MM.1S (cell line): ENCODE results near the gene ITGB2.

Experiments
- DNase-seq: peaks from one replicate; pipeline ENCODE4 v3.0.0-alpha.2; 2015
- H2AFZ ChIP-seq: fragments of 300-600 bp; sonication (generic); 2 replicates; pipeline ENCODE4 v1.6.0; 2016; ENCODE audit warnings: antibody characterized with exemption, low read length
- H3F3A ChIP-seq: fragments of 300-600 bp; sonication (generic); 2 replicates; pipeline ENCODE4 v1.6.1; 2016; ENCODE audit warnings: mild to moderate bottlenecking, antibody characterized with exemption, low read length, moderate library complexity, mixed read lengths; ENCODE audit not compliant: insufficient read depth
- H3K27ac ChIP-seq: fragments of 300-600 bp; sonication (generic); 2 replicates; pipeline ENCODE4 v1.5.1; 2016; ENCODE audit warnings: mild to moderate bottlenecking, low read length
- H3K27me3 ChIP-seq: fragments of 300-600 bp; sonication (generic); replicated peaks from 2 replicates; pipeline ENCODE4 v1.6.0; 2016; ENCODE audit warnings: low read length; ENCODE audit not compliant: insufficient read depth
- H3K36me3 ChIP-seq: fragments of 300-600 bp; sonication (generic); replicated peaks from 2 replicates; pipeline ENCODE4 v1.6.1; 2016; ENCODE audit warnings: mild to moderate bottlenecking, low read length, mixed read lengths; ENCODE audit not compliant: insufficient read depth
- H3K4me1 ChIP-seq: fragments of 300-600 bp; sonication (generic); 2 replicates; pipeline ENCODE4 v1.6.1; 2016; ENCODE audit warnings: low read length, mixed read lengths
- H3K4me2 ChIP-seq: fragments of 300-600 bp; sonication (generic); 2 replicates; pipeline ENCODE4 v1.6.0; 2016; ENCODE audit warnings: low read depth, low read length
- H3K4me3 ChIP-seq: fragments of 300-600 bp; sonication (generic); 2 replicates; pipeline ENCODE4 v1.5.1; 2016; ENCODE audit warnings: low read length, mixed read lengths
- H3K79me2 ChIP-seq: fragments of 300-600 bp; sonication (generic); 2 replicates; pipeline ENCODE4 v1.6.1; 2016; ENCODE audit warnings: mixed run types, low read length, mixed read lengths
- H3K9ac ChIP-seq: fragments of 300-600 bp; sonication (generic); 2 replicates; pipeline ENCODE4 v1.6.1; 2016; ENCODE audit warnings: low read length, mixed read lengths
- H3K9me2 ChIP-seq: fragments of 300-600 bp; sonication (generic); replicated peaks from 2 replicates; pipeline ENCODE4 v1.6.1; 2016; ENCODE audit warnings: mild to moderate bottlenecking, low read length, mixed read lengths; ENCODE audit not compliant: insufficient read depth
- H3K9me3 ChIP-seq: fragments of 300-600 bp; sonication (generic); replicated peaks from 2 replicates; pipeline ENCODE4 v1.6.1; 2016; ENCODE audit warnings: mild to moderate bottlenecking, low read length, mixed read lengths; ENCODE audit not compliant: insufficient read depth
- H4K20me1 ChIP-seq: fragments of 300-600 bp; sonication (generic); 2 replicates; pipeline ENCODE4 v1.6.1; 2016; ENCODE audit warnings: mild to moderate bottlenecking, low read length, moderate library complexity, mixed read lengths; ENCODE audit not compliant: insufficient read depth
- CTCF ChIP-seq: fragments of 300-600 bp; sonication (generic); IDR thresholded peaks from 2 replicates; pipeline ENCODE4 v1.5.1; 2016; ENCODE audit warnings: antibody characterized with exemption, low read length, mixed read lengths
- EZH2 ChIP-seq: fragments of 300-600 bp; sonication (generic); optimal IDR thresholded peaks from 2 replicates; pipeline ENCODE3; 2017; ENCODE audit warnings: low read depth, mild to moderate bottlenecking, antibody characterized with exemption, low read length, mixed read lengths
- EZH2phosphoT487 ChIP-seq: fragments of 300-600 bp; sonication (generic); IDR thresholded peaks from 2 replicates; pipeline ENCODE4 v1.6.1; 2018; ENCODE audit warnings: antibody characterized with exemption, low read length

The ITGB2 gene

GRCh38 chr21:44872649-44873355, 47.9 kb downstream of the ITGB2 start:
- no peaks in the 10 kb centered on the region for H3K9me3 ChIP-seq
- peak overlapping the region; percentile 97 for H3K4me2 ChIP-seq
- H3K27ac ChIP-seq: no peak overlapping the region
- peaks cover 54% of the 10 kb centered on the region for H3K79me2 ChIP-seq
- peaks cover 6% of the 10 kb centered on the region; the same call in 1 of the 2 replicates for H3K27me3 ChIP-seq
- DNase-seq: peak; percentile 46
- TF ChIP-seq CTCF (no peak), EZH2 (no peak), EZH2phosphoT487 (no peak)
- no peaks in the 10 kb centered on the region for H3K9me2 ChIP-seq
- peak overlapping the region; percentile 37; the same call in 1 of the 2 replicates for H2AFZ ChIP-seq
- H4K20me1 ChIP-seq: peaks cover 16% of the 10 kb centered on the region
- no peaks in the 10 kb centered on the region for H3K36me3 ChIP-seq
- peaks cover 28% of the 10 kb centered on the region for H3K4me1 ChIP-seq
- peak overlapping the region; percentile 52; the same call in 1 of the 2 replicates for H3K9ac ChIP-seq
- peak overlapping the region; percentile 78 for H3K4me3 ChIP-seq
- H3F3A ChIP-seq: peaks cover 19% of the 10 kb centered on the region

GRCh38 chr21:44872323-44872648, 48.4 kb downstream of the ITGB2 start:
- H3K4me2 ChIP-seq: peak overlapping the region; percentile 97

GRCh38 chr21:44871576-44872269, 49.0 kb downstream of the ITGB2 start:
- Histone ChIP-seq H2AFZ (no peak overlapping the region), H3K9me3 (no peaks in the 10 kb centered on the region), H3F3A (peaks cover 19% of the 10 kb centered on the region), H3K79me2 (peaks cover 64% of the 10 kb centered on the region), H3K27me3 (no peaks in the 10 kb centered on the region; the same call in 1 of the 2 replicates), H3K36me3 (no peaks in the 10 kb centered on the region), H3K4me1 (peaks cover 28% of the 10 kb centered on the region), H3K4me3 (peak overlapping the region; percentile 78; the same call in 1 of the 2 replicates), H3K9me2 (no peaks in the 10 kb centered on the region), H3K27ac (no peak overlapping the region), H3K4me2 (peak overlapping the region; percentile 97), H4K20me1 (peaks cover 16% of the 10 kb centered on the region), H3K9ac (no peak overlapping the region)
- TF ChIP-seq CTCF: no peak
- TF ChIP-seq EZH2phosphoT487: no peak
- no peak for TF ChIP-seq EZH2
- DNase-seq: no peak

More at GRCh38 chr21:44872323-44872648, 48.4 kb downstream of the ITGB2 start:
- Histone ChIP-seq H3K4me3 (peak overlapping the region; percentile 78), H3K27me3 (peaks cover under 1% of the 10 kb centered on the region; the same call in 1 of the 2 replicates), H2AFZ (no peak overlapping the region), H3K27ac (no peak overlapping the region), H3K4me1 (peaks cover 28% of the 10 kb centered on the region), H3K9me3 (no peaks in the 10 kb centered on the region), H3K79me2 (peaks cover 59% of the 10 kb centered on the region), H3K9me2 (no peaks in the 10 kb centered on the region), H3F3A (peaks cover 19% of the 10 kb centered on the region), H4K20me1 (peaks cover 16% of the 10 kb centered on the region), H3K36me3 (no peaks in the 10 kb centered on the region), H3K9ac (peak overlapping the region; percentile 52; the same call in 1 of the 2 replicates)
- TF ChIP-seq CTCF (no peak), EZH2phosphoT487 (no peak), EZH2 (no peak)
- DNase-seq: no peak
